GM21786 (cell line): Measurements from ENCODE around the gene CYREN.
"Not testable (repeated sequence)": the region's sequence is repeated elsewhere in the genome, so short reads cannot be mapped to it uniquely, and the experiment has no call there.

ENCODE experiments used
- ATAC-seq: cut with Tn5 transposase; IDR thresholded peaks from one replicate; pipeline ENCODE4 v1.9.1; 2021; ENCODE audit not compliant: unreplicated experiment

Gene CYREN

GRCh38 chr7:135160858-135161653, 9.5 kb downstream of the CYREN start:
- ATAC-seq: peak; percentile 30

- peak; percentile 61 for ATAC-seq
Measured at GRCh38 chr7:135160098-135160857, 10.2 kb downstream of the CYREN start.

- no peak for ATAC-seq
Measured at GRCh38 chr7:135159359-135160085, 11.0 kb downstream of the CYREN start.

- ATAC-seq: no peak
Measured at GRCh38 chr7:135158874-135159273, 11.6 kb downstream of the CYREN start.

DNA sequence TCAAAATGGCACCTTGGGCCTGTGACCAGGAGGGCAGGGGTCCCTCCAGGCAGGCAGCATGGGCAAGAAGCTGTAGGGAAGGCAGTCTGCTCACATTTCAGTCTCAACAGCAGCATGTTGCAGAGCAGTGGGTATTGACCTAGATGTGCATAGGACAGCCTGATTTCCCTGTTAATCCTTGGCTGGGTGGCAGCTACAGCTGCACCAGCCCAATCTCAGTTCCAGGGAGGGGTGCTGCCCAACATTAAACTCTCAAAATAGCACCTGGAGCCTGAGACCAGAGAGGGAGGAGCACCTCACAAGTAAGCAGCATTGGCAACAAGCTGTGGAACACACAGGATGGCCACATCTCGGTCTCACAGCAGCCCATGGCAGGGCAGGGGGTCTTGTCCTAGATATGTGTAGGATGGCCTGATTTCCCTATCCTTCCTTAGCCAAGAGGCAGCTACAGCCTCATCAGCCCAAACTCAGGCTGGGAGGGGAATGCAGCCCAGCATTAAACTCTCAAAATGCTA, 12.3 kb downstream of the CYREN start:
- ATAC-seq: no peak

GRCh38 chr7:135156290-135156689, 14.2 kb downstream of the CYREN start:
- no peak for ATAC-seq

GRCh38 chr7:135154734-135155133, 15.8 kb downstream of the CYREN start:
- ATAC-seq: no peak

GRCh38 chr7:135152442-135152841, 18.1 kb downstream of the CYREN start:
- no peak for ATAC-seq

DNA sequence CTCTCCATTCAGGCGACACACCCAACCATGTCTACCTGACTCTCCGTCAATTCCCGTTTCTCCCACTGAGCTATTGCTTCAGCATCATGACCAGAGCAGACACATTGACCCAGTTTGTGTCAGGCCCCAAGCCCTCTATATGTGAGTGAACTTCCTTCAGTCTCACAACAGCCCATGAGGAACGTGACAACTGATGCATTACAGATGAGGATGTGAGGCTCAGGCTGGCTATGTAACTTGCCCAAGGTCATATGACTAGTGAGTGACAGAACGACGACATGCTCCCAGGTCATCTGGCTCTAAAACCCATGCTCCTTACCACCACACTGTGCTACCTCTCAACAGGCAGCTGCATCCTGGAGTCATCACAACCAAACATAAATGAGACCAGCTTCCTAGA, 19.0 kb downstream of the CYREN start:
- peak; percentile 23 for ATAC-seq

DNA sequence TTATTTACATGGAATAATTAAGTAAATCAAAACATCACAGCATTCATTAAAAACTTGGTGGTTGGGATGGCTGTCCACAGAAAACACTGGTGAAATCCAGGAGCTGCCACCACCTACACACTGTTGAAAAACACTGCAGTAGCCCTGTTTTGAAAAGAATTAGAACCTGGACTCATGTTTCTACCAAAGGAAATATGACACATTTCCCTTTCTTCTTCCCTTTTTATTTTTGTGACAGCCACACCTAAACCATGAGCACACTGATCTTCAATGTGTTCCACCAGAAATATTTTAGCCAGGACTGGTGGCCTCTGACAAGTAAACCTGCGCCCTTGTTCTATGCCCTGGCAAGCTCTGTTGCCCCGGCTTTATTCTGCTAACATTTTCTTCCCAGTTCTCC, 19.4 kb downstream of the CYREN start:
- no peak for ATAC-seq

- ATAC-seq: no peak
Measured at GRCh38 chr7:135150072-135150782, 20.3 kb downstream of the CYREN start.

GRCh38 chr7:135147899-135148721, 22.4 kb downstream of the CYREN start, which contains the start of gene TMEM140:
TSS of gene TMEM140 (plus strand) at chr7:135148072. CDS start at chr7:135164442, 16,370 bp downstream.
- ATAC-seq: peak; percentile 66

DNA sequence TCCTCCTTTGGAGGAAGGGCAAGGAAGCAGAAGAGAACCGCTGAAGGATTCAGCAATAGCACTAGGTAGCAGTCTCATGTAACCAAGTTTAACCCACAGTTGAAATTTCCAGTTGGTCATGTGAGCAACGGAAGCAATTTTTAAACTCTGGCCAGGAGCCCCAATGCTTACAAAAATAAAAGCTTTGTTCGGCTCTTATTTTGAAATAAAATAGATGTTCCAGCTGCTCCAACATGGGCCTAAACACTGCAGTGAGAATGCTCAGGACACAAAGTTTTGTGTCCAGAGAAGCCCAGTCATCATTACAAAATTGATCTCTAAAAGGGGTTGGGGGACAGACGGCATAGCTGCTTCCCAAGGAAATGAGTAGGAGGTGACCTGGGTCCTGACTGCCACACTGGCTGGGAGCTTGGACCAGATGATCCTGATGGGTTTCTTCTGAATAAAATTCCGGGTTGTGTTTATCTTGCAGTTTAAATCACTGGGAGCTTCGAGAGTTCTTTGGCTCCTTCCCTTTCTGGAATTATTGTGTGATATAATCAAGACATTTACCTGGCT, 23.1 kb downstream of the CYREN start:
- no peak for ATAC-seq

DNA sequence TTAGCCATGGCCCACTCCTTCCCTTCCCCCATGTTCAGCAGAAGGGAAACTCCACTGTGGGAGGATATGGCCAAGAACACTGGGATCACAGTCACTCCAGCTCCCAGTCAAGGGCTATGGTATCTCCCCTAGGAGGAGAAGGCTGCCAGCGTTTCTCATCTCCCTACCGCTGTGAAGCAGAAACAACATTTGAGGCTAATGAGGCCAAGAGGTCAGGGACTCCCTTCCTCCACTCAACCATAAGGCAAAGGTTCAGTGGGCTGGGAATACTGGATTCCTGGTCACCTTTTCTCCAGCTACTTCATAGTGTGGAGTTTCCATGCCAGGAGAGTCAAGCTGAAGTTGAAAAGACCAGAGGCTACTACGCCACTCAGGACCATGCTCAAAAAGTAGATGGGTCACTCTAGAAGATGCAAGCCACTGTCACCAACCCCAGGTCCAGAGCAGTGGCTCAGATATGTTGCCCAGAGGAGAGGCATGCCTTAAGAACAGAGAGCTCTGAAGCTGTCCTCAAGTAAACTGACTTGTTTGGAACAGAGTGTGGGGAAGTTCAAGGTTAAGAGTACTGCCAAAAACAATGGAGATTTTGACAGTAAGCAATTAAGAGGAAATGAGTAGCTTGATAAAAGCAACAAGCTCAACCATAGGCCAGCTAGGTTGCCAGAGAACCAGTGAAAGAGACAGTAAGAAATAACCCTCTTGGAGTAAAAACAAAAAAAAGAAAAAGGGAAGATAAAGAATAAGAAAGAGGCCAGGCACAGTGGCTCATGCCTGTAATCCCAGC, 26.4 kb downstream of the CYREN start:
- ATAC-seq: no peak

DNA sequence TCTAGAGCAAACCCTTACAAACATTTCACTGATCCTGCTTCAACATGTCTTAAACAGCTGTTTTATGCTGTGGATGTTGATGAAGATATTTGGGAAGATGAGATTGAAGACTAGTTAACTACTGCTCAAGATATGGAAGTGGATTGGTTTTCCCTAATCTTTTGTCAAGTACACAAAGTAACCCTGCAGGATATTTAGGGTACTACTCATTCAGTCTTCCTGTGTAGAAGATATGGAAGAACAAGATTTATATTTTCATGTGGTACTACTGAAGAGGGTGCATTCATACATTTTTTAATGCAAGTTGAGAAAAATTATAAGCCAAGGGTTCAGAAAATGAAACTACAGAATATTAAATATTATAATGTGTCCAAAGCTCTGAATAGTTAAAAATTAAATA, 40.9 kb downstream of the CYREN start:
- ATAC-seq: no peak

DNA sequence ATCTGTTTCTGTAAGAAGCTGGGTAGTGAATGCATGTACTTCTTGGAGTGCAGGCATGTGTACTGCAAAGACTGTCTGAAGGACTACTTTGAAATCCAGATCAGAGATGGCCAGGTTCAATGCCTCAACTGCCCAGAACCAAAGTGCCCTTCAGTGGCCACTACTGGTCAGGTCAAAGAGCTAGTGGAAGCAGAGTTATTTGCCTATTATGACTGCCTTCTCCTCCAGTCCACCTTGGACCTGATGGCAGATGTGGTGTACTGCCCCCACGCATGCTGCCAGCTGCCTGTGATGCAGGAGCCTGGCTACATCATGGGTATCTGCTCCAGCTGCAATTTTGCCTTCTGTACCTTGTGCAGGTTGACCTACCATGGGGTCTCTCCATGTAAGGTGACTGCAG, 41.6 kb downstream of the CYREN start:
- no peak for ATAC-seq

- not testable (repeated sequence) for ATAC-seq
Measured at GRCh38 chr7:135124631-135125030, 45.9 kb downstream of the CYREN start.

DNA sequence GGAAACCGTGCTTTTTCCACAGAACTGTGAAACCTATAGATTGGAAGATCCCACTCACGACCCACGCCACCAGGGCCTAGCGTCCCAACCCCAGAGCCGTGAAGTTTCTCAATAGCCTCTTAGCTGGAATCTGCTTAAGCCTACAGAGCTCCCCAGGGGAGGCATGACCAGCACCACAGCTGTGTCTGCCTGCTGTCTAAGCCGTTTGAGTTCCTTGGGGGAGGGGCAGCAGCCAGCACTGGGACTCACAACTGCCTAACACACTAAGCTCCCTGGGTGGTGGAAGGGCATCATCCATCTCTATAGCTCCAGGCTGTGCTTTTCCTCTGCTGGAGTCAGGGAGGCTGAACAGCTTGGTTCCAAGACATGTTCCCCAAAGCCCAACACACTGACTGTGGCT, 48.6 kb downstream of the CYREN start:
- no peak for ATAC-seq

GRCh38 chr7:135117096-135117495, 53.4 kb downstream of the CYREN start:
- no peak for ATAC-seq
